TTC549 (cell line): ENCODE results near the gene YEATS2.
"Not testable (repeated sequence)": the region's sequence is repeated elsewhere in the genome, so short reads cannot be mapped to it uniquely, and the experiment has no call there.

Experiments
- FAIRE-seq: peaks from 2 replicates; lab custom pipeline; 2012; peaks lifted over from hg19 to GRCh38; lab: Jason Lieb, UNC

The YEATS2 gene

DNA sequence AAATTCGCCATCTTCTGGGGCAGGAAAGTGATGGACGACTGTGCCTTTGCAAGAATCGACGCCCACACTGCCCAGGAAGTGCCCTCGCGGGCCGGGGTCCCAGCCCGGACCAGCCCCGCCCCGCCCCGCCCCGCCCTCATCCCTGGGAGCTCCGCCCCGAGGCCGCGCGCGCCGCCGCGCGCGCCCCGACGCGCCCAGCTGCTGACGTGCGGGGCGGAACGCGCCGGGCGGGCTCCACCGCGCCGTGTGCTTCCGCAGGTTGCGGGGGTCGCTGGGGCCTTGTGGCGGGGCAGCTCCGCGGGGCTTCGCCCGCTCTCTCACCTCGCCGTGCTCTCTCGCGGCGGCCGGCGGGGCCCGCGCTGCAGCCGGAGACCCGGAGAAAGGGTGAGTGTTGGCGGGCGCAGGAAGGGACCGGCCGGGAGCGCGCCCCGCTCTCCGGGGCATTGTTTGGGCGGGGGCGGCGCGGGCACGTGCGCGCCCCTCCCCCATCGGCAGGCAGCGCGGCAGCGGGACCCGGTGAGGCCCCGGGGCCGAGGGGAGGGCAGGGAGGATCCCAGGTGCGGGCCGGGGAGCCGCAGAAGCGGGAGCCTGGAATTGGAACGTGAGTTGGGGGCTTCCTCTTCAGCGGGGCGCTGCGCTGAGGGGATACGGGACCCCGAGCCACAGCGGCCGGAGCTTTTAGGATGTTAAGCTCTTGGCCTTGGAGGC is at the start of gene YEATS2:
Gene YEATS2 (plus strand): TSS at position 188 of the 708 bp plus-strand sequence. CDS start 17,366 bp downstream, outside the sequence.
- no peak for FAIRE-seq

DNA sequence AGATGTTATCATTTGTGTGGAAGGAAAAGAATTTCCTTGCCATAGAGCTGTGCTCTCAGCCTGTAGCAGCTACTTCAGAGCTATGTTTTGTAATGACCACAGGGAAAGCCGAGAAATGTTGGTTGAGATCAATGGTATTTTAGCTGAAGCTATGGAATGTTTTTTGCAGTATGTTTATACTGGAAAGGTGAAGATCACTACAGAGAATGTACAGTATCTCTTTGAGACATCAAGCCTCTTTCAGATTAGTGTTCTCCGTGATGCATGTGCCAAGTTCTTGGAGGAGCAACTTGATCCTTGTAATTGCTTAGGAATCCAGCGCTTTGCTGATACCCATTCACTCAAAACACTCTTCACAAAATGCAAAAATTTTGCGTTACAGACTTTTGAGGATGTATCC is 47.0 kb upstream of the YEATS2 start:
- no peak for FAIRE-seq

DNA sequence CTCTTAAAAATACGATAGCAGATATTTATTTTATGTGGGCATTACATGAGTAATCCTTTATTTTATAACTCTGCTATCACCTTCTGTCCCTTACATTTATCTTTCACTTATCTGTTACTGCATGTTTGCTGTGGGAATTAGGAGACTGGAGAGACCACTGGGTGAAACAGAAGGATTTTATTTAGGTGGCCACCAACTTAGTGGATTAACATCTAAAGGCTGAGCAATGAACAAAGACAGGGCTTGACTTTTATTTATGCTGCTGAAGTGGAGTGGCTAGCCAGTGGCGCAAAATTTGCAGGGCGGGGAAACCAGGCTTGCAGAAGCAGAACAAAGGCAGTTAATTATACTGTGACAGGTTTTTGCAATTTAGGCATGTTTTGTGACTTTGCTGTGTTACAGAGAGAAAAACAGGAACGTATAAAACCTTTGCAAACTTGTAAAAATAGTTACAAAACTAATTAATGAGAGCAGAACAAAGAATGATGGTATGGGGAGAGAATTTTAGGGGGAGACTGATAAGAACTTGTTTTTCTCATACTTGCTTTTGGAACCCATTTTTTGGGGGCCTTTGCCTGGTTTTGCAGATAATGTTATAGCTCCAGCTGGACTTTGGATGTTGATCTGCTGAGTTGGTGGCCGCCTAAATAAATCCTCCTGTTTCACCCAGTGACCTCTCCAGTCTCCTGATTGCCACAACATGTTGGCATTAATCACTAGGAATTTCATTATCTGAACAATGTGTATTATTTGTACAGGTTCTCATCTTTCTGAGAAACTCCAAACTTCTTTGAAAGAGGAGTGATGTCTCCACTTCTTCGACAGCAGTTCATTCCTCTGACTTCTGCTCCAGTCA is 44.2 kb upstream of the YEATS2 start:
- FAIRE-seq: no peak

DNA sequence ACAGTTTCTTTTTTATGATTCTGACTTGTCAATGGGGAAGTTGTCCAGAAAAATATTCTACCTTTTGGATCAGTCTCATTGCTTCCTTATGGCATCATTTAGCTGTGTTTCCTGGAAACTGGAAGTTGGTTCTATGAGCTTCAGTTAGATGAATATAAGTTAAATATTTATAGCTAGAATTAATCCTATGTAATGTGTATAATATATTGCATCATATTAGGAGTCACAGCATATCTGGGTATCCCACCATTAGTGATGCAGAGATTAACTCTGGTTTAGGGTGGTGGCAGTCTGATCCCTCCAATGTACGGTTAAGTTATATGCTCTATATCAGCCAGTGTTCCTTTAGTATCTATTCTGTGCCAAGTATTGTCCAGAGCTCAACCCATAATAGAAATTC is 42.9 kb upstream of the YEATS2 start:
- no peak for FAIRE-seq

DNA sequence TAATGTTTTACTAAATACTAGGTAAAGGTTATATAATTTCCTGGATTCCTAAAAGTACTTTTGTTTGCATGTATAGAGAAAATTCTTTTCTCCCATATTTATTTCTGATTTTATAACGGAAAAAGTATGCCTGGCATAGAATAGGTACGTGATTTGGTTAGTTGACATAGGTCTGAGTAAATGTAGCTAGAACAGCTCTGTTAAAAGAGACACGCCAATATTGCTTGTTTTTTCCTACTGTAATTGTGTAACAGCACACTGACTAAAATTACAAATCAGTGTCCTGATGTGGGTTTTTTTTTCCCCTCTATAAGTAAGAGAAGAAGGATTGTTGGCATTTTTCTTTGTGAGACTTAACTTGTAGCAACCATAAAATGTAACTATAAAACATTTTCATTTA is 35.5 kb upstream of the YEATS2 start:
- no peak for FAIRE-seq

DNA sequence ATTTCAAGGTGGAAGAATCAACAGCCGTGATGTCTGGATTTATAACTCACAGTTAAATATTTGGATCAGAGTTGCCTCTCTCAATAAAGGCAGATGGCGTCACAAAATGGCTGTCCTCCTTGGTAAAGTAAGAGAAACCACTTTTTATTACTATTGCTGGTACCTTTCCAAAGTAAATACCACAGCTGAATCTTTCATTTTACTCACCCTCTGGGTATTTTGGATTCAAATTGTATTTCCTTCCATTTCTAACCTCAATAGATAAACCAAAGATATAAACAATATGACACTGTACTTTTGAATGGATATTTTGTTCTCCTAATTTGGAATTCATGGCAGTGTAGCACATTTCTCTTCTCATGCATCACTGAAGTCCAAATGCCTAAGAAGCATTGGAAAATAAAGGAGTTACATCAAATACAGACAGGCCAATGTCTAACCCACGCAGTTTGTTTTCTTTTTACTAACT is 32.6 kb upstream of the YEATS2 start:
- FAIRE-seq: no peak

DNA sequence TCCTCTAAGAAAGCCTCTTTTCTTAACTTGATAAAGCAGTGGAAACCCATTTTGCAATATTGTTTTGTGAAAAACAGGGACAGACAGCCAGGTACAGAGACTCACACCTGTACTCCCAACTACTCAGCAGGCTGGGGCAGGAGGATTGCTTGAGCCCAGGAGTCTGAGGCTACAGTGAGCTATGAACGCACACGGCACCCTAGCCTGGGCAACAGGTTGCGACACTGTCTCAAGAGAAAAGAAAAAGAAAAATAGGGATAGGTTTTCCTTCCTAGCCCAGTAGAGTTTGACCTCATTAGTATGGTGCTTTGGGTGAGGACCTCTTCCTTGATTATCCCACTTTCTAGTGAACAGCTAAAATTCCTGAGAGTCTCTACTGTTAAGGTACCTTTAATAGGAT is 17.5 kb upstream of the YEATS2 start:
- no peak for FAIRE-seq

DNA sequence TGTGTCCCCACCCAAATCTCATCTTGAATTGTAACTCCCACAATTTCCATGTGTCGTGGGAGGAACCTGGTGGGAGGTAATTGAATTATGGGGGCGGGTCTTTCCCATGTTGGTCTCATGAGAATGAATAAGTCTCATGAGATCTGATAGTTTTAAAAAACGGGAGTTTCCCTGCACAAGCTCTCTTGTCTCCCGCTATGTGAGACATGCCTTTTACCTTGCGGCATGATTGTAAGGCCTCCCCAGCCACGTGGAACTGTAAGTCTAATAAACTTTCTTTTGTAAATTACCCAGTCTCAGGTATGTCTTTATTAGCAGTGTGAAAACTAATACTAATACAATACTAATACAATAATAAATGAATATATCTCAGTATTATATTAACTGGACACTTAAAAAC is 9.9 kb upstream of the YEATS2 start:
- no peak for FAIRE-seq

DNA sequence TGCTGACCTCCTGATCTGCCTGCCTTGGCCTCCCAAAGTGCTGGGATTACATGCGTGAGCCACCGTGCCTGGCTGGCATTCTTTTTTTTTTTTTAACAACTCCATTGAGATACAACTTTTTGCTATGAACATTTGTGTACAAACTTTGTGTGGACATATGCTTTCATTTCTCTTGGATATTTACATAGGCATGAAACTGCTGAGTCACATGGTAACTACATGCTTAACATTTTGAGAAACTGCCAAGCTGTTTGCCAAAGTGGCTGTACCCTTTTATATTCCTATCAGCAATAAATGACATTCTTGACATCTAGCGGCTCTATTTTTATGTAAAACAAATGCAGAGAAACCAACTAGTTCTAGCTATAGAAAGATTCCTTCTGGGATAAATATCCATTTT is 8.7 kb upstream of the YEATS2 start:
- FAIRE-seq: no peak

DNA sequence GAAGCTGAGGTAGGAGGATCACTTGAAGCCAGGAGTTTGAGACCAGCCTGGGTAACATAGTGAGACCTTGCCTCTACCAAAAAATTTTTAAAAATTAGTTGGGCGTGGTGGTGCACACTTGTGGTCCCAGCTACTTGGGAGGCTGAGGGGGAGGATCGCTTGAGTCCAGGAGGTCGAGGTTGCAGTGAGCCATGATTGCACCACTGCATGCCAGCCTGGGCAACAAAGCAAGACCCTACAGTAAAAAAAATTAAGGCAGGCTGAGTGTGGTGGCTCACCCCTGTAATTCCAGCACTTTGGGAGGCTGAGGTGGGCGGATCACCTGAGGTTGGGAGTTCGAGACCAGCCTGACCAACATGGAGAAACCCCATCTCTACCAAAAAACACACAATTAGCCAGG is 8.0 kb upstream of the YEATS2 start:
- FAIRE-seq: not testable (repeated sequence)

DNA sequence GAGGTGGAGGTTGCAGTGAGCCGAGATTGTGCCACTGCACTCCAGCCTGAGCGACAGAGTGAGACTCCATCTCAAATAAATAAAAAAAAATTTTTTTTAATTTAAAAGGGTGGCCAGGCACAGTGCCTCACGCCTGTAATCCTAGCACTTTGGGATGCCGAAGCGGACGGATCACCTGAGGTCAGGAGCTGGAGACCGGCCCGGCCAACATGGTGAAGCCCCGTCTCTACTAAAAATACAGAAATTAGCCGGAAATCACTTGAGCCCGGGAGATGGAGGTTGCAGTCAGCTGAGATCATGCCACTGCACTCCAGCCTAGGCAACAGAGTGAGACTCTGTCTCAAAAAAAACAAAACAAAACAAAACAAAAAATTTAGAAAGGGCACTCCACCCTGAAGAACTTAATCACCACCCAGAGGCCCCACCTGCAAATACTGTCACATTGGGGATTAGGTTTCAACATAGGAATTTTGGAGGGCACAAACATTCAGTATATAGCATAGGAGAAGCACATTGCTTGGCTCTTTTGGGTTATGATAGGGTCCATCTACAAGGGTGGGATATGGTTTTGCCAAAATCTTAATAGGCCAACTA is 7.1 kb upstream of the YEATS2 start:
- FAIRE-seq: no peak

DNA sequence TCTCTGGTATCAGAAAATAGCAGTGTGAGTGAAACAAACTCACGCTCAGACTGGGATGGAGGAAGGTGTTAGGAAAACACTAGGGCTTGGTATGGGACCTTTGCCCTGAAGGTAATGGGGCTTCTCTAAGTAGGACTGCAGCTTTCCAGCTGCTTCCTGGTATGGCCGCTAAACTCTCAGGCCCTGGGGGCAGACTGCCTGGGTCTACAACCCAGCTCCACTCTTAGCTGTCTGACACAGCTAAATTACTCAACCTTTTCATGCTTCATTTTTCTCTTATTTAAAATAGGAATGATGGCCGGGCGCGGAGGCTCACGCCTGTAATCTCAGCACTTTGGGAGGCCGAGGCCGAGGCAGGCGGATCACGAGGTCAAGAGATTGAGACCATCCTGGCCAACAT is 5.2 kb upstream of the YEATS2 start:
- no peak for FAIRE-seq

DNA sequence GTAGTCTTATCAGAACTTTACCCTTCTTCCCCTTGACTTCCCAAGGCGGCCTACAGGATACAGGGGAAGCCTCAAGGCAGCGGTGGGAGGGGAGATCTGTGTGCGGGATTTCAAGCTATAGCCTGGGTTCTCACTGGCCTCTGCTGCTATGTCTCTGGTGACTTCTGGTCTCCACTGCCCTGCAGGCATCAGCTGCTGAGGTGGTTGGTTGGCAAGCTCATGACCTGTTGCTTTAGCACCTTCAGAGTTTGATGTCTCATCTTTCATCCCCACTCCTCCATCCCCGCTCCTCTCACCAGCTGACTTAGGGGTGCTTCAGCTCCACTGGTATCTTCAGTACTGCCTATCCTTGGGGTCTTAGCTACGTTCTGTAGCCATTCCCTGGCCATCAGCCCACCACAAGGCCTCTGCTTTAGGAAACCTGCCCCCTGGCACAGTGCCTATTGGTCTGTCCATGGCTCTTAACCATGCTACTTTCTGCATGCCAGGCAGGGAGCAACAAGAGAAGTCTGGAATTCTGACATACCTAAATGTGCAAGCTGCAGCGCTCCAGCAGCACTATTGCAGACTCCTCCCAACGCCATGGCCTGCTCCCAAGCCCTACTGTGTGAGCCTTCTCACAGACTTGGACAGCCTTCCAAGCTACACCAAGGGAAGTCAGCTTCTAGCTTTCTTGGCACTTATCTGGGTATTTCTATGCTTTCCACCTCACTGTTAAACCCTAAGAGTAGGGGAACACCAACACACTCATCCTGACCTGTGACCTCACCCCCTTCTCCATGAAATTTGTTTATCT is 1.8 kb upstream of the YEATS2 start:
- FAIRE-seq: no peak

DNA sequence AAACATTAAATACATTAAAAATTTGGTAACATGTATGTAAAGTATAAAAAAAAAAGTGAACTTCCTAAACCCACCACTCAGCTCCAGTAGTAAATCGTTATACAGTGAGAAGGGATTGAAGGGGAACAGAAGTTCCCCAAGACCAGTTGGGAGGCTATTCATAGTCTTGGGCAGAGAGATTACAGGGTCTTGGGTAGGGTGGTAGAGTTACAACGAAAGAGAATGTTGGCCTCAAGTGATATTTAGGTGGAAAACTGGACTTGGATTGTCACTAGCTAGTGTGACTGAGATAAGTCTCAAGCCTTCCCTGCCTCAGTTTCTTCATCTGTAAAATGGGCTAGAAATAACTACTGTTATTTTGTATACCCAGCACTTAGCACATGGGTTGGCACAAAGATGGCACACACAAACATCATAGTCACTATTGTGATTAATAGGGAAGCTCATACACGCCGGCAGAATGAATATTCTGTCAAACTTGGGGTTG is 431 bp upstream of the YEATS2 start:
- no peak for FAIRE-seq

DNA sequence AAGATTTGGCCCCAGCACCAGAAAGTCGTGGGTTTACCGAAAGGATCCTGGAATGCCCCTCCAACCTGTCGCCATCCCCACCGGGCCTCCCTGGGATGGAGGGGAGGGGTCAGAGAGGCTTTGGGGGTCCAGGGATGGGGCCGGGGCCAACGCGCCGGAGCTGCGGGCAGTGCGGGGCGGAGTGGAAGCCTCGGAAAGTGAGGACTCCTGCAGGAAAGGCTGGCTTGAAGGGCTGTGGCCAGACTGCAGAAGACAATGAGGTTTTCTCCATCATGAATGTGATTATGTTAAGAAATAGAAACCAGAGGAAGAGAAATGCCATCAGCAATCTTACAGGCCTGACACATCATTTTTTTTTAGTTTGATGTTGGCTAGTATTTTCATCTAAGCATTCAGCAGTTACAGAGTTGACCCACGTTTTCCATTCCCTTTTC is 738 bp downstream of the YEATS2 start:
- no peak for FAIRE-seq

DNA sequence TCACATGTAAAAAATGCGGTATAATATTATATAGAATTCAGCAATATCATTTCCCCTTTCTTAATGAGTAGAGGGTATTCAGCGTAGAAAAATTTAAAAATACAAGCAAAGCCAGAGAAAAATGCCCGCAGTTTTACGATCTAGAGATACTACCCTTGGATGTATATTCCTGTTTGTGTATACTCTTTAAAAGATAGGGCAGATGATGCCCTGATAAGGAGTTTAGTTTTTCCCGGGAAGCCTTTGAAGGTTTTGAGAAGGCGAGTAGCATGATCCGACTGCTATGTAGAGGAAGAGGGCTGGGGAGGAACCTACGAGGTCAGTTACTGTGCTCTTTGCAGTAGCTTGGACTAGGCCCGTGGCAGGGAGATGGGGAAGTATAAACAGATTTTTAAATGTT is 1.2 kb downstream of the YEATS2 start:
- FAIRE-seq: no peak

DNA sequence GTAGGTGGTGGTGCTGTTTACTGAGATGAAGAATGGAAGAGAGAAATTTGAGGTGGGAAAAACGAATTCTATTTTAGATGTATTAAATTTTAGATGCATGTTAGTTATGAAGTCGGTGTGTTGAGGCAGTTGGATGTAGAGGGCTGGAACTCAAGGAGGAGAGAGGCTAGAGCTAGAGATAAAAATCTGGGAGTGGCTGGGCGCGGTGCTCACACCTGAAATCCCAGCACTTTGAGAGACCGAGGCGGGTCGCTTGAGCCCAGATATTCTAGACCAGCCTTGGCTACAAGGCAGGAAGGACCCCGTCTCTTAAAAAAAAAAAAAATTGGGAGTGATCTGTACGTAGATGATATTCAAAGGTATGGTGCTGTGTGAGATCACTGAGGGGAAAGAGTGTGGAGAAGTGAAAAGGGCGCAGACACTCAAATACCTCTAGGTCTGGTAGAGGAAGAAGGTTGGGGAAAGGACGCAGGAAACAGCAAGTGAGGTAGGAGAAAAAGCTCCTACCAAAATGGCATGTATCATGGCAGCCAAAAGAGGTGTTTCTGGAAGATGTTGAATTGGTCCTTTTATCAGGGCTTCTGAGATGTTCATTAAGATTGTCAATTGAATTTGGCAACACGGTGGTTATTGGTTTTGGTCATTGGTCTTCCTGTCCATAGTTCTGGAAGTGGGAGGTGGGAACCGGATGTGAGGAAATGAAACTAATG is 1.8 kb downstream of the YEATS2 start:
- FAIRE-seq: no peak

DNA sequence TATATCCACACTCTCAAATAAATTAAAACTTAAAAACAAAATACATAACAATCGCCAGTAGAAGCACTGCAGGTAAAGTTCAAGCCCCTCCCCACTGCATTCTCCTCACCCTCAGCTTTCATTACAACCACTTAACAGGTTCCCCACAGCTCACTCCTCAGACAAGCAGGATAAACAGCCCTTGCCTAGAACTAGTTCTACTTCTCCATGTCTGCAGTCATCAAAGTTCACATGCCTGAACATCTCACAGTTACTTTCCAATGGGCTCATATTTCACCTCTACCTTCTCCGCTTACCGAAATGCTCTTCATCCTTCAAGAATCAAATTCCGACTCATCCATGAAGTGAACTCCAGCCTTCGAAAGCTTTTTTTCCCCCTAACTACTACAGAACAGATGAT is 4.1 kb downstream of the YEATS2 start:
- no peak for FAIRE-seq

DNA sequence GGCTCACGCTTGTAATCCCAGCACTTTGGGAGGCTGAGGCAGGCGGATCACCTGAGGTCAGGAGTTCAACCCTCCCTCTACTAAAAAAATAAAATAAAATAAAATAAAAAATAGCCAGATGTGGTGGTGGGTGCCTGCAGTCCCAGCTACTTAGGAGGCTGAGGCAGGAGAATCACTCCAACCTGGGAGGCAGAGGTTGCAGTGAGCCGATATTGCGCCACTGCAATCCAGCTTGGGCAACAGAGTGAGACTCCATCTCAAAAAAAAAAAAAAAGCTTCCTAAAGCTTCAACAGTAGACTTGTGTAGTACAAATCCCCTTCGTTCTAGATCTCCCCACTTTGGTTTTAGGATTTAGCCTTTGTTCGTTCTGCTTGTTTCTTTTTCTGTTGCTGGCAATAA is 6.3 kb downstream of the YEATS2 start:
- FAIRE-seq: not testable (repeated sequence)

DNA sequence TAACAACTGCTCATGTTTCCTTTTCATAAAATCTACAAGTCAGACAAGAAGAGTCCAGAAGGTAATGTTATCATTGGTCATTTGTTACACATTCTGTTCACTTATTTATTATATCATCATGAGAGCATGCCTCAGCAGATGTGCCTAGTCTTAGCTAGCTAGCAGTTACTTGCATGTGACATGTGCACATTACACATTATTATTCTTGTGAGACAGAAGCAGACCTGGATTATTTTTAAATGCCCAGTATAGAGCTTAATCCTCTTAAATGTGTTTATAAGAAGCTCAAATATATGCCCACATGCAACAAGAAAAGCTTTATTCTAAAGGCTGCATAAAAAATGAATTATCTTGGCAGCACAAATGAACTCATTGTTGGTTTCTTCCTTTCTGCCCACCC is 12.6 kb downstream of the YEATS2 start:
- FAIRE-seq: no peak

DNA sequence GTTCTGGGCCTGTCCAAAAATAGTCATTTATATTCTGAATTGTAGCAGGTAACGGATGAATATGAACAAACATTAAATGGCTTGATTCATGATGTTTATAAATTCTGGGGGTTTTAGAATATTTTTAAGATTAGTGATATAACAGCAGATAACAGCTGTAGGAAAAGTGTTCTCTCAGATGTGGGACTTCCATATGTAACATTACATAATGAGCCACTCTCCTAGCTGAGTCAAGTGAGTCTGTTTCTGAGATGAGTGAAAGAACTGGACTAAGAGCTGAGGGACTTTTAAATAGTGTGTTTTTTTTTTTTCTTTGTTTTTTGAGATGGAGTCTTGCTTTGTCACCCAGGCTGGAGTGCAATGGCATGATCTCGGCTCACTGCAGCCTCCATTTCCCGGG is 13.9 kb downstream of the YEATS2 start:
- FAIRE-seq: no peak

DNA sequence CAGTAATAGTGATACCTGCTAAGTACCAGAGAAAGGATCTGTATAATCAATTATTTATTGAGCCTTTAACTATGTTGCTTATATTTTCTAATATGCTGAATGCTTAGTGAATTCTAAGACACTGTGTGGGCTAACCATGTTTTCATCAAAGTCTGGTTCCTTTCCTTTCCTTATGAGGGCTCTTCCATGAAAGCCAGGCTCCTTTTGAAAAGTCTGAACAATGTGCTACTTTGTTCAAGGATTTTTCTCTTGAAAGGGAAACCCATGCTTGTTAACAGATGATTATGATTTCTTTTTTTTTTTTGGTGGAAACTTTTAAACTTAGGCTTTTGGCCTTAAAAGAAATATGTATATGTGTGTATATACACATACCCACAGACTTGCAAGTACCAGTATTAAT is 17.0 kb downstream of the YEATS2 start:
- no peak for FAIRE-seq
